Astrocyte of the spinal cord (primary cell): ENCODE data around the gene MIER3.

ENCODE experiments used
- DNase-seq: peaks from one replicate; pipeline ENCODE4 v3.0.0; 2011; ENCODE audit warnings: low read depth, low spot score
- H3K4me3 ChIP-seq: 2 replicates; pipeline ENCODE4 v1.5.1; 2011; ENCODE audit warnings: low read depth, mild to moderate bottlenecking, low read length, moderate library complexity
- CTCF ChIP-seq: IDR thresholded peaks from 2 replicates; pipeline ENCODE4 v1.5.1; 2012; ENCODE audit warnings: low read depth, mild to moderate bottlenecking, low read length, inconsistent platforms
- in situ Hi-C: cut with HindIII; loops from 2 replicates; pipeline ENCODE4 v1.10.0; 2017; ENCODE audit warnings: low sequenced_read_pairs

The MIER3 gene

DNA sequence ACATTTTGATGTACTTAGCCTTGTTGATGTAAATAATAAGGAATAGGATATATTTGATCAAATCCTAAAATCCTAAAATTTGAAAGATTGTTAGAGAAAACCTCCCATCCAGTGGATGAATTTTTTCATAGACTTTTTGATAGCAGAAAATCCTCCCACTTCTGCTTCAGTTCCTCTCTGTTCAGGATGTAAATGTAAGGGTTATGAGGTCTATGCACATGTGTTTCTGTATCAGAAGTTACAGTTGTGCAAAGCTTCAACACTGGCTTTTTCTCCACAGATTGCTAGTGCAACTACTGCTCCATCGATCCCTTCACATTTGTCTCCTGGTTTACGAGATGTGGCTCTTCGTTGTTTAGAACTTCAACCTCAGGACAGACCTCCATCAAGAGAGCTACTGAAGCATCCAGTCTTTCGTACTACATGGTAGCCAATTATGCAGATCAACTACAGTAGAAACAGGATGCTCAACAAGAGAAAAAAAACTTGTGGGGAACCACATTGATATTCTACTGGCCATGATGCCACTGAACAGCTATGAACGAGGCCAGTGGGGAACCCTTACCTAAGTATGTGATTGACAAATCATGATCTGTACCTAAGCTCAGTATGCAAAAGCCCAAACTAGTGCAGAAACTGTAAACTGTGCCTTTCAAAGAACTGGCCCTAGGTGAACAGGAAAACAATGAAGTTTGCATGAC lies 58.5 kb downstream of the MIER3 start:
- TF ChIP-seq CTCF, result no peak
- no peak overlapping the region for H3K4me3 ChIP-seq
- DNase-seq, result no peak
- in situ Hi-C loops, result no loop called here

- DNase-seq, result no peak
- in situ Hi-C loops, result no loop called here
- H3K4me3 ChIP-seq, result no peak overlapping the region
- TF ChIP-seq CTCF, result no peak
Observed at GRCh38 chr5:56881571-56881970, 70.4 kb downstream of the MIER3 start.

GRCh38 chr5:56876327-56876726 lies 75.6 kb downstream of the MIER3 start:
- in situ Hi-C loops, result no loop called here
- TF ChIP-seq CTCF, result no peak
- DNase-seq, result no peak

DNA sequence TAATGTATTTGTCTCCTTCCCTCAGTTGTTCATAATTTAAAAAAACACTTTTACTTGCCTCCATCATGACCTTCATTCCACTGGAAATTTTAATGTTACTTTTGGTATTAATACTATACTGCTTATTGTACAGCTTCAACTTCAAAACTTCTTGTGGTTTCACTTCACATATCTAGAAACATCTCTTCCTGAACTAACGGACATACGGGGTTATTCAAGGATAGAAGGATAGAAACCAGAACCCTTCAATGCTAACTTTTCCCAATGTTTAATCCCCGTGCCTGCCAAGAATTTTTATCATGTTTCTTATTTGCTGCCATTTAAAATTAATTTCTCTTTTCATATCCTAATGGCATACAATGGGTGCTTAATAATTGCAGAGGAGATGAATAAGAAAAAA lies 78.9 kb downstream of the MIER3 start:
- in situ Hi-C loops, result no loop called here
- no peak for TF ChIP-seq CTCF
- no peak overlapping the region for H3K4me3 ChIP-seq
- no peak for DNase-seq

More at GRCh38 chr5:56876327-56876726, 75.6 kb downstream of the MIER3 start:
- no peak overlapping the region for H3K4me3 ChIP-seq

- in situ Hi-C loops, result no loop called here
- no peak for DNase-seq
- TF ChIP-seq CTCF, result no peak
- H3K4me3 ChIP-seq, result no peak overlapping the region
Observed at GRCh38 chr5:56871777-56872176, 80.1 kb downstream of the MIER3 start.
